Muscle of back (tissue), 11 donors: ENCODE results near the gene TFF3. TPM values are rescaled to one million over a fixed set of nuclear protein-coding genes. Genes with fewer than 3 reads are reported as not detected.

Experiments used
- DNase-seq, 3 donors: peaks; one replicate each; pipeline versions ENCODE4 v3.0.0 to v3.0.0-alpha.2; 2013
- polyA plus RNA-seq, 10 donors: library from polyadenylated mRNA; unstranded; fragments of 120-200 nt; gene quantifications; one replicate each; pipeline ENCODE4 v1.2.1, GENCODE V29; 2013; ENCODE audit not compliant: insufficient read length in 10 of 10

Gene TFF3
- polyA plus RNA-seq, 10 donors = 0.54 to 6.0 (median 2.6) TPM

GRCh38 chr21:42321845-42322244, 6.6 kb upstream of the TFF3 start:
- no peak for DNase-seq

GRCh38 chr21:42321231-42321630, 6.0 kb upstream of the TFF3 start:
- no peak for DNase-seq

- no peak for DNase-seq
These were observed 5.6 kb upstream of the TFF3 start for GRCh38 chr21:42320791-42321190.

GRCh38 chr21:42319851-42320572, 4.8 kb upstream of the TFF3 start:
- DNase-seq = no peak

- no peak for DNase-seq
These were observed 4.2 kb upstream of the TFF3 start for GRCh38 chr21:42319376-42319775.

GRCh38 chr21:42317826-42318746, 2.9 kb upstream of the TFF3 start:
- DNase-seq = no peak

GRCh38 chr21:42317341-42317741, 2.1 kb upstream of the TFF3 start:
- no peak for DNase-seq

GRCh38 chr21:42316891-42317290, 1.7 kb upstream of the TFF3 start:
- no peak for DNase-seq

- no peak for DNase-seq
These were observed 453 bp downstream of the TFF3 start for GRCh38 chr21:42314616-42315295.

GRCh38 chr21:42313501-42313969, 1.7 kb downstream of the TFF3 start:
- peak in 1 of 3 donors; percentile 48 for DNase-seq

- DNase-seq = no peak
These were observed 2.5 kb downstream of the TFF3 start for GRCh38 chr21:42312626-42313104.

GRCh38 chr21:42311816-42312625, 3.2 kb downstream of the TFF3 start:
- DNase-seq = no peak

- DNase-seq = no peak
These were observed 4.0 kb downstream of the TFF3 start for GRCh38 chr21:42311160-42311559.

- DNase-seq = peak in 2 of 3 donors; percentile 35 to 66
These were observed 4.7 kb downstream of the TFF3 start for GRCh38 chr21:42310411-42311001.

GRCh38 chr21:42309753-42310213, 5.4 kb downstream of the TFF3 start:
- peak; percentile 26 to 76 (median 58) for DNase-seq

GRCh38 chr21:42308914-42309752, 6.1 kb downstream of the TFF3 start:
- DNase-seq = no peak

GRCh38 chr21:42308161-42308913, 6.9 kb downstream of the TFF3 start:
- DNase-seq = no peak

- DNase-seq = no peak
These were observed 8.1 kb downstream of the TFF3 start for GRCh38 chr21:42307106-42307505.
